ENCODE data around the gene MAPK6.
A peak's percentile ranks its signal among the peaks of the same experiment; 100 is the strongest.
"Not testable (repeated sequence)": the region's sequence is repeated elsewhere in the genome, so short reads cannot be mapped to it uniquely, and the experiment has no call there.

Gene MAPK6

GRCh38 chr15:51992953-51993352, 26.1 kb upstream of the MAPK6 start:
- ChIA-PET POLR2A (interaction anchor here (0.6 kb wide), 1 partner anchor 38 kb away, joined by 4 read pairs; no protein-coding TSS in a partner anchor), CTCF (no interaction called here)
- no peaks in the 10 kb centered on the region for H3K9me3 ChIP-seq (ENCODE audit: control insufficient read depth, insufficient read depth, low read depth, low read length)
- no peaks in the 10 kb centered on the region for H3K36me3 ChIP-seq (ENCODE audit: control insufficient read depth in 2 of 2, insufficient read depth in 1 of 2, low read length in 2 of 2)
- no peaks in the 10 kb centered on the region for H3K4me1 ChIP-seq (ENCODE audit: control insufficient read depth, insufficient read depth, low read length)
- no peak overlapping the region for H3K27ac ChIP-seq (ENCODE audit: extremely low read depth, low read depth, low read length)
- no peak overlapping the region for H3K4me3 ChIP-seq (ENCODE audit: low read depth, low read length)
- TF ChIP-seq ZEB2 (tag by site-specific recombination; IDR thresholded peaks at IDR 0.05) (no peak), ZNF501 (tag by site-specific recombination; IDR thresholded peaks at IDR 0.05) (no peak), ZNF416 (tag by site-specific recombination; IDR thresholded peaks at IDR 0.05) (no peak), ZNF560 (tag by site-specific recombination; IDR thresholded peaks at IDR 0.05; ENCODE audit: borderline replicate concordance) (no peak), ZNF623 (tag by site-specific recombination; IDR thresholded peaks at IDR 0.05) (no peak), GLIS1 (tag by site-specific recombination; IDR thresholded peaks at IDR 0.05) (peak; percentile 16; the same call in 1 of the 2 replicates), ZNF341 (tag by site-specific recombination; IDR thresholded peaks at IDR 0.05; ENCODE audit: low read depth) (0 out of 2 replicates have a peak, but pooled peaks have one; percentile 1), ZNF398 (tag by site-specific recombination; IDR thresholded peaks at IDR 0.05) (peak; percentile 46; the same call in 1 of the 2 replicates), ZNF792 (tag by site-specific recombination; IDR thresholded peaks at IDR 0.05) (no peak), ZNF600 (tag by site-specific recombination; IDR thresholded peaks at IDR 0.05) (no peak), ZNF529 (tag by site-specific recombination; IDR thresholded peaks at IDR 0.05; ENCODE audit: insufficient replicate concordance) (no peak), ZNF174 (tag by site-specific recombination; IDR thresholded peaks at IDR 0.05) (no peak), ZNF488 (tag by site-specific recombination; IDR thresholded peaks at IDR 0.05) (no peak), ZNF24 (tag by site-specific recombination; IDR thresholded peaks at IDR 0.05) (no peak), ZNF23 (tag by site-specific recombination; IDR thresholded peaks at IDR 0.05; ENCODE audit: borderline replicate concordance) (no peak), ZNF184 (tag by site-specific recombination; IDR thresholded peaks at IDR 0.05) (no peak), ZNF366 (tag by site-specific recombination; conservative IDR thresholded peaks at IDR 0.05) (no peak), ZSCAN16 (tag by site-specific recombination; IDR thresholded peaks at IDR 0.05) (no peak)

- Histone ChIP-seq H3K27ac (ENCODE audit: extremely low read depth, low read depth, low read length) (no peak overlapping the region), H3K4me1 (ENCODE audit: control insufficient read depth, insufficient read depth, low read length) (no peaks in the 10 kb centered on the region), H3K36me3 (ENCODE audit: control insufficient read depth in 2 of 2, insufficient read depth in 1 of 2, low read length in 2 of 2) (no peaks in the 10 kb centered on the region), H3K4me3 (ENCODE audit: low read depth, low read length) (no peak overlapping the region), H3K9me3 (ENCODE audit: control insufficient read depth, insufficient read depth, low read depth, low read length) (no peaks in the 10 kb centered on the region)
- POLR2A ChIA-PET = no interaction called here
- TF ChIP-seq ZNF610 (tag by site-specific recombination; IDR thresholded peaks at IDR 0.05; ENCODE audit: borderline replicate concordance) (no peak), ZNF692 (tag by site-specific recombination; IDR thresholded peaks at IDR 0.05) (no peak), ZNF623 (tag by site-specific recombination; IDR thresholded peaks at IDR 0.05) (no peak), MEIS1 (CRISPR knock-in tag; IDR thresholded peaks at IDR 0.05; ENCODE audit: borderline replicate concordance) (no peak)
- CTCF ChIA-PET = no interaction called here
These were observed 16.7 kb upstream of the MAPK6 start for GRCh38 chr15:52002351-52002750.

GRCh38 chr15:52003089-52003488, 15.9 kb upstream of the MAPK6 start:
- H3K36me3 ChIP-seq (ENCODE audit: control insufficient read depth in 2 of 2, insufficient read depth in 1 of 2, low read length in 2 of 2); H3K27ac ChIP-seq (ENCODE audit: extremely low read depth, low read depth, low read length); H3K4me1 ChIP-seq (ENCODE audit: control insufficient read depth, insufficient read depth, low read length); H3K4me3 ChIP-seq (ENCODE audit: low read depth, low read length); CTCF ChIA-PET; H3K9me3 ChIP-seq (ENCODE audit: control insufficient read depth, insufficient read depth, low read depth, low read length); POLR2A ChIA-PET: not testable (repeated sequence)
